ENCODE data around the gene PEMT. TPM values are rescaled to one million over a fixed set of nuclear protein-coding genes. Genes with fewer than 3 reads are reported as not detected.

Gene PEMT
- total and polyA plus RNA-seq, 9 of the 15 experiments (the other 6 are each of a cell fraction or from before 2014, with no cell fraction given): 1.4 to 36.4 (median 13.6) TPM

DNA sequence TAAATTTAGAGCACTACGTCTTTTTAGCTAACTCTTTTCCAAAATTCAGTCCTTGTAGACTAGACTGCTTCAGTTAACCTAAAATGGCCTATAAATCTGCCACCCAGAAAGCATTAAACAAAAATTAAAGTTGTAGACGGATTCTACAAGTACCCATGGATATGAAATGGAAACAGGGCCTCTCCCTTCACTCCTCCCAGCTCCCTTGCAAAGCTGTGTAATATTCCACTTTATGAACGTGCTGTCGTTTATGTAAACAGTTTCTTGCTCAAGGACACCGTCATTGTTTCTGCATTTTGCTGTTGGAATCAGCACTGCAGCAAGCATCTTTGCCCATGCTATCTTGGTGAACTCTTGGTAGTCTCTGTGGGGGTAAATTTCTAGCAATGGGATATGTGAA, 109.6 kb downstream of the PEMT start (continued):
- TF ChIP-seq, protein P1, sequence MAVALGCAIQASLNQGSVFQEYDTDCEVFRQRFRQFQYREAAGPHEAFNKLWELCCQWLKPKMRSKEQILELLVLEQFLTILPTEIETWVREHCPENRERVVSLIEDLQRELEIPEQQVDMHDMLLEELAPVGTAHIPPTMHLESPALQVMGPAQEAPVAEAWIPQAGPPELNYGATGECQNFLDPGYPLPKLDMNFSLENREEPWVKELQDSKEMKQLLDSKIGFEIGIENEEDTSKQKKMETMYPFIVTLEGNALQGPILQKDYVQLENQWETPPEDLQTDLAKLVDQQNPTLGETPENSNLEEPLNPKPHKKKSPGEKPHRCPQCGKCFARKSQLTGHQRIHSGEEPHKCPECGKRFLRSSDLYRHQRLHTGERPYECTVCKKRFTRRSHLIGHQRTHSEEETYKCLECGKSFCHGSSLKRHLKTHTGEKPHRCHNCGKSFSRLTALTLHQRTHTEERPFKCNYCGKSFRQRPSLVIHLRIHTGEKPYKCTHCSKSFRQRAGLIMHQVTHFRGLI (CRISPR knock-in tag; IDR thresholded peaks at IDR 0.05): no peak
- TF ChIP-seq ARNT (IDR thresholded peaks at IDR 0.05): no peak
- no peak for TF ChIP-seq ETS2 (tag; IDR thresholded peaks at IDR 0.05; ENCODE audit: borderline replicate concordance, poor library complexity, severe bottlenecking)
- TF ChIP-seq SIRT6 (IDR thresholded peaks at IDR 0.05; ENCODE audit: low read depth, low read length): no peak

DNA sequence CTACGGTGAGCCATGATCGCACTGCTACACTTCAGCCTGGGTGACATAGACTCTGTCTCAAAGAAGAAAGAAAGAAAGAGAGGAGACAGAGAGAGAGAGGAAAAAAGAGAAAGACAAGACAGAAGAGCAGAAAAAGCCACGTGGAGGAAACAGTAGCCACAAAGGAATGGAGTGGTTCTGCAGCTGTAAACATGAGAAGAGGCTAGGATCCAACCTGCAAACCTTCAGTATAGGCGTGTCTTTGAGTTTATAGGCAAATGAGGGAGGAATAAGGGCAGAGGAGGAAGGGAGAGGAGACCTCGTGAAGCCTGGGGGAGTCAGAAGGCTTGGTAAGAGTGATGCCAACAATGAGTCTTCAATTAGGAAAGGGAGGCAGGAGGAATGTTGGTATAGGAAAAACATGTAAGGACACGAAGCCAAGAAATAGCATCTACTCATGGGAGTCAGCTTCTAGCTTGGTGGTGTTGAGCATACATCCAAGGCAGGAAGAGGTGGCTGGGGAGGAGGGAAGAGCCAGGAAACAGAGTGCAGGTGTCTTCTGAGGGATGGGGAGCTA, 110.8 kb downstream of the PEMT start:
- H3K27ac ChIP-seq (ENCODE audit: extremely low read depth, low read depth, low read length): no peak overlapping the region
- H3K27me3 ChIP-seq (ENCODE audit: control insufficient read depth in 2 of 2, insufficient read depth in 2 of 2, low read length in 2 of 2): no peaks in the 10 kb centered on the region; a peak in 1 of 5 replicates
- ChIA-PET POLR2A (interaction anchor here (1.4 kb wide), 1 partner anchor 9 kb away, joined by 5 read pairs; no protein-coding TSS in a partner anchor), CTCF (ENCODE audit: low intra/inter-chr PET ratio) (no interaction called here)
- peaks cover 85% of the 10 kb centered on the region for H3K79me2 ChIP-seq (ENCODE audit: control insufficient read depth, insufficient read depth, low read length)
- H3K4me2 ChIP-seq (ENCODE audit: insufficient read depth, low read length): no peak overlapping the region
- in situ Hi-C loops (cut with MboI): no loop called here
- H3K9ac ChIP-seq (ENCODE audit: insufficient read depth in 1 of 2, low read depth in 2 of 2, low read length in 2 of 2): no peak overlapping the region; a peak in 1 of 4 replicates
- H3K4me1 ChIP-seq (replicated peaks in 1 of 2; ENCODE audit: control insufficient read depth in 2 of 2, insufficient read depth in 2 of 2, low read length in 2 of 2): peaks cover 5 to 7% of the 10 kb centered on the region in 2 experiments; a peak in 4 of 5 replicates
- intact Hi-C loops (cut with micrococcal nuclease): no loop called here
- peaks cover 57% of the 10 kb centered on the region for H3K36me3 ChIP-seq (ENCODE audit: control insufficient read depth, insufficient read depth, low read length)
- no peak overlapping the region for H3K4me3 ChIP-seq
- DNase-seq (ENCODE audit: extremely low read depth in 1 of 4, low spot score in 3 of 4) (no peak), FAIRE-seq (no peak), ATAC-seq (no peak)
- H2AFZ ChIP-seq (ENCODE audit: low read depth, low read length): no peak overlapping the region
- H4K20me1 ChIP-seq (replicated peaks; ENCODE audit: control insufficient read depth, insufficient read depth, low read length): no peaks in the 10 kb centered on the region; the same call in 1 of the 2 replicates
- BruUV-seq (replicated peaks): no TSS peak
- no peaks in the 10 kb centered on the region for H3K9me3 ChIP-seq (replicated peaks; ENCODE audit: control insufficient read depth, insufficient read depth, low read depth, low read length)
- WGBS (ENCODE audit: insufficient coverage, low coverage, missing lambda C conversion rate): 80% methylated on average over 4 of the region's 6 CpGs
- peaks cover 2% of the 10 kb centered on the region for H3K9me1 ChIP-seq (ENCODE audit: control insufficient read depth, insufficient read depth, low read length)
- TF ChIP-seq, protein P2, sequence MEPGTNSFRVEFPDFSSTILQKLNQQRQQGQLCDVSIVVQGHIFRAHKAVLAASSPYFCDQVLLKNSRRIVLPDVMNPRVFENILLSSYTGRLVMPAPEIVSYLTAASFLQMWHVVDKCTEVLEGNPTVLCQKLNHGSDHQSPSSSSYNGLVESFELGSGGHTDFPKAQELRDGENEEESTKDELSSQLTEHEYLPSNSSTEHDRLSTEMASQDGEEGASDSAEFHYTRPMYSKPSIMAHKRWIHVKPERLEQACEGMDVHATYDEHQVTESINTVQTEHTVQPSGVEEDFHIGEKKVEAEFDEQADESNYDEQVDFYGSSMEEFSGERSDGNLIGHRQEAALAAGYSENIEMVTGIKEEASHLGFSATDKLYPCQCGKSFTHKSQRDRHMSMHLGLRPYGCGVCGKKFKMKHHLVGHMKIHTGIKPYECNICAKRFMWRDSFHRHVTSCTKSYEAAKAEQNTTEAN (CRISPR knock-in tag; IDR thresholded peaks at IDR 0.05): no peak
- TF ChIP-seq IFI16 (CRISPR knock-in tag; IDR thresholded peaks at IDR 0.05) (no peak), GTF2E2 (tag; IDR thresholded peaks at IDR 0.05) (no peak), ZFP30 (CRISPR knock-in tag; IDR thresholded peaks at IDR 0.05; ENCODE audit: borderline replicate concordance) (no peak), SRSF9 (IDR thresholded peaks at IDR 0.05; ENCODE audit: borderline replicate concordance, low read depth, low read length) (no peak), SMARCA5 (IDR thresholded peaks at IDR 0.05) (no peak), PURB (CRISPR knock-in tag; IDR thresholded peaks at IDR 0.05; ENCODE audit: low read depth) (no peak)
- TF ChIP-seq, protein P3, sequence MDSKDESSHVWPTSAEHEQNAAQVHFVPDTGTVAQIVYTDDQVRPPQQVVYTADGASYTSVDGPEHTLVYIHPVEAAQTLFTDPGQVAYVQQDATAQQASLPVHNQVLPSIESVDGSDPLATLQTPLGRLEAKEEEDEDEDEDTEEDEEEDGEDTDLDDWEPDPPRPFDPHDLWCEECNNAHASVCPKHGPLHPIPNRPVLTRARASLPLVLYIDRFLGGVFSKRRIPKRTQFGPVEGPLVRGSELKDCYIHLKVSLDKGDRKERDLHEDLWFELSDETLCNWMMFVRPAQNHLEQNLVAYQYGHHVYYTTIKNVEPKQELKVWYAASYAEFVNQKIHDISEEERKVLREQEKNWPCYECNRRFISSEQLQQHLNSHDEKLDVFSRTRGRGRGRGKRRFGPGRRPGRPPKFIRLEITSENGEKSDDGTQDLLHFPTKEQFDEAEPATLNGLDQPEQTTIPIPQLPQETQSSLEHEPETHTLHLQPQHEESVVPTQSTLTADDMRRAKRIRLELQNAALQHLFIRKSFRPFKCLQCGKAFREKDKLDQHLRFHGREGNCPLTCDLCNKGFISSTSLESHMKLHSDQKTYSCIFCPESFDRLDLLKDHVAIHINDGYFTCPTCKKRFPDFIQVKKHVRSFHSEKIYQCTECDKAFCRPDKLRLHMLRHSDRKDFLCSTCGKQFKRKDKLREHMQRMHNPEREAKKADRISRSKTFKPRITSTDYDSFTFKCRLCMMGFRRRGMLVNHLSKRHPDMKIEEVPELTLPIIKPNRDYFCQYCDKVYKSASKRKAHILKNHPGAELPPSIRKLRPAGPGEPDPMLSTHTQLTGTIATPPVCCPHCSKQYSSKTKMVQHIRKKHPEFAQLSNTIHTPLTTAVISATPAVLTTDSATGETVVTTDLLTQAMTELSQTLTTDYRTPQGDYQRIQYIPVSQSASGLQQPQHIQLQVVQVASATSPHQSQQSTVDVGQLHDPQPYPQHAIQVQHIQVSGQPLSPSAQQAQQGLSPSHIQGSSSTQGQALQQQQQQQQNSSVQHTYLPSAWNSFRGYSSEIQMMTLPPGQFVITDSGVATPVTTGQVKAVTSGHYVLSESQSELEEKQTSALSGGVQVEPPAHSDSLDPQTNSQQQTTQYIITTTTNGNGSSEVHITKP (IDR thresholded peaks at IDR 0.05; ENCODE audit: partially characterized antibody): no peak

All from K562 (cell line).